ENCODE results near the gene RARB.

GRCh38 chr3:25478211-25478757 lies 50.2 kb downstream of the RARB start:
- TF ChIP-seq VEZF1 (CRISPR knock-in tag; IDR thresholded peaks at IDR 0.05) (no peak), ATF3 (IDR thresholded peaks at IDR 0.05) (no peak), ATF3 (CRISPR knock-in tag; conservative IDR thresholded peaks at IDR 0.05) (no peak), MNT (conservative IDR thresholded peaks at IDR 0.05) (no peak), RAD21 (CRISPR knock-in tag; conservative IDR thresholded peaks at IDR 0.05 in 1 of 2, IDR thresholded peaks at IDR 0.05 in 1 of 2) (no peak), MAX (CRISPR knock-in tag; IDR thresholded peaks at IDR 0.05) (no peak), CEBPG (CRISPR knock-in tag; IDR thresholded peaks at IDR 0.05) (no peak), CEBPG (tag; conservative IDR thresholded peaks at IDR 0.05 in 1 of 2, IDR thresholded peaks at IDR 0.05 in 1 of 2) (no peak), FOXM1 (IDR thresholded peaks at IDR 0.05; ENCODE audit: low read depth) (no peak), FOXM1 (CRISPR knock-in tag; IDR thresholded peaks at IDR 0.05; ENCODE audit: low read depth) (no peak), SETDB1 (IDR thresholded peaks at IDR 0.05; ENCODE audit: low read length) (no peak), ZNF707 (CRISPR knock-in tag; conservative IDR thresholded peaks at IDR 0.05) (no peak), GATA2 (CRISPR knock-in tag; IDR thresholded peaks at IDR 0.05) (no peak), CTCF (IDR thresholded peaks at IDR 0.05 in 2 of 3, conservative IDR thresholded peaks at IDR 0.05 in 1 of 3; ENCODE audit: insufficient read depth in 2 of 3, low read depth in 1 of 3, low read length in 3 of 3) (no peak)

All from K562 (cell line).